Sigmoid colon (tissue), 4 donors: ENCODE measurements around the gene ODAPH.

Source experiments
- CTCF ChIP-seq, 4 experiments: fragments of 450-650 bp in 3 of 4; fragments of 200-600 bp in 1 of 4; IDR thresholded peaks; one replicate each; pipeline ENCODE4 v1.5.1; 2016 to 2019; ENCODE audit warnings: antibody characterized with exemption in 4 of 4, mild to moderate bottlenecking in 3 of 4, moderate library complexity in 2 of 4
- POLR2A ChIP-seq, 2 donors: fragments of 450-650 bp; IDR thresholded peaks; one replicate each; pipeline ENCODE4 v1.6.1; 2016; ENCODE audit warnings: antibody characterized with exemption in 2 of 2, mild to moderate bottlenecking in 2 of 2, moderate library complexity in 2 of 2
- POLR2AphosphoS5 ChIP-seq, 4 donors: sonication (generic); formaldehyde crosslinking; IDR thresholded peaks; one replicate each; pipeline ENCODE4 v1.6.1; 2017; ENCODE audit warnings: antibody characterized with exemption in 4 of 4

DNA sequence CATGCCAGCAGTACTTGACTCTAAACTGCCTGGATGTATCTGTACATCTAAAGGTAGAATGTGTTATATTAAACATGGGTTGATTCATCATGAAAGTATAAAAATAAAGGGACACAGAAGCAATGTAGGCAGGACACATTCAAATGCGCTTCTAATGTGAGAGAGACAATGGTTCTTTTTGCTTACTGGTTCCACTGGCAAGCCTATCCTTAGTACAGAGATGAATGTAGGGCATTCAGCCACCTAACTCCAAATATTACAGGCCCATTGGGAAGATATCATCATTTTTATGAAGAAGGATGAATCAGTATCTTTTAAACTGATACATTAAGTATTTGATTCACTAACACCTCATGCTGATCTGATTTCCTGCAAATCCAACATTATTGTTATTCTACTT lies 56.4 kb downstream of the ODAPH start:
- TF ChIP-seq POLR2AphosphoS5 (IDR thresholded peaks at IDR 0.05) = no peak
- no peak for TF ChIP-seq CTCF (IDR thresholded peaks at IDR 0.05)
- no peak for TF ChIP-seq POLR2A (IDR thresholded peaks at IDR 0.05)
